RWPE2 (cell line): ENCODE data around the gene EMC6.

Experiments
- ATAC-seq: fragments of 200-7000 bp; cut with Tn5 transposase; 3 replicates; pipeline ENCODE4 v1.9.1; 2021; ENCODE audit warnings: low read depth
- DNase-seq: peaks from one replicate; pipeline ENCODE4 v3.0.0-alpha.2; 2020; ENCODE audit warnings: low spot score
- H3K27ac ChIP-seq: fragments of 450-650 bp; 2 replicates; pipeline ENCODE4 v1.5.1; 2017; ENCODE audit warnings: mild to moderate bottlenecking; ENCODE audit not compliant: poor library complexity, severe bottlenecking
- H3K27me3 ChIP-seq: fragments of 250-450 bp; sonication (Bioruptor Pico); 2 replicates; pipeline ENCODE4 v1.5.1; 2021; ENCODE audit warnings: mild to moderate bottlenecking, moderate library complexity; ENCODE audit not compliant: insufficient read depth, poor library complexity, severe bottlenecking
- H3K36me3 ChIP-seq: fragments of 250-450 bp; sonication (Bioruptor Pico); 2 replicates; pipeline ENCODE4 v1.5.1; 2020; ENCODE audit warnings: low read depth, mild to moderate bottlenecking, moderate library complexity
- H3K4me1 ChIP-seq: fragments of 250-450 bp; sonication (Bioruptor Pico); 2 replicates; pipeline ENCODE4 v1.5.1; 2021; ENCODE audit warnings: mild to moderate bottlenecking, moderate library complexity; ENCODE audit not compliant: insufficient read depth, poor library complexity, severe bottlenecking
- H3K4me3 ChIP-seq: fragments of 250-450 bp; sonication (Bioruptor Pico); 2 replicates; pipeline ENCODE4 v1.5.1; 2021; ENCODE audit warnings: mild to moderate bottlenecking, moderate library complexity; ENCODE audit not compliant: severe bottlenecking
- H3K9me3 ChIP-seq: fragments of 250-450 bp; sonication (Bioruptor Pico); 2 replicates; pipeline ENCODE4 v1.5.1; 2021; ENCODE audit warnings: mild to moderate bottlenecking, moderate library complexity; ENCODE audit not compliant: severe bottlenecking
- TF ChIP-seq, protein P1 (sequence below): fragments of 450-650 bp; IDR thresholded peaks from one replicate; pipeline ENCODE4 v1.5.1; 2017; ENCODE audit warnings: mild to moderate bottlenecking, moderate library complexity; ENCODE audit not compliant: poor library complexity, severe bottlenecking

The EMC6 gene

GRCh38 chr17:3641717-3642486 lies 26.7 kb upstream of the EMC6 start:
- ATAC-seq (no peak), DNase-seq (no peak)
- Histone ChIP-seq H3K36me3 (0 out of 2 replicates have a peak, but pooled peaks cover 3% of the 10 kb centered on the region), H3K27ac (no peak overlapping the region), H3K27me3 (no peaks in the 10 kb centered on the region), H3K9me3 (no peaks in the 10 kb centered on the region), H3K4me1 (no peaks in the 10 kb centered on the region), H3K4me3 (no peak overlapping the region)
- TF ChIP-seq, protein P1, sequence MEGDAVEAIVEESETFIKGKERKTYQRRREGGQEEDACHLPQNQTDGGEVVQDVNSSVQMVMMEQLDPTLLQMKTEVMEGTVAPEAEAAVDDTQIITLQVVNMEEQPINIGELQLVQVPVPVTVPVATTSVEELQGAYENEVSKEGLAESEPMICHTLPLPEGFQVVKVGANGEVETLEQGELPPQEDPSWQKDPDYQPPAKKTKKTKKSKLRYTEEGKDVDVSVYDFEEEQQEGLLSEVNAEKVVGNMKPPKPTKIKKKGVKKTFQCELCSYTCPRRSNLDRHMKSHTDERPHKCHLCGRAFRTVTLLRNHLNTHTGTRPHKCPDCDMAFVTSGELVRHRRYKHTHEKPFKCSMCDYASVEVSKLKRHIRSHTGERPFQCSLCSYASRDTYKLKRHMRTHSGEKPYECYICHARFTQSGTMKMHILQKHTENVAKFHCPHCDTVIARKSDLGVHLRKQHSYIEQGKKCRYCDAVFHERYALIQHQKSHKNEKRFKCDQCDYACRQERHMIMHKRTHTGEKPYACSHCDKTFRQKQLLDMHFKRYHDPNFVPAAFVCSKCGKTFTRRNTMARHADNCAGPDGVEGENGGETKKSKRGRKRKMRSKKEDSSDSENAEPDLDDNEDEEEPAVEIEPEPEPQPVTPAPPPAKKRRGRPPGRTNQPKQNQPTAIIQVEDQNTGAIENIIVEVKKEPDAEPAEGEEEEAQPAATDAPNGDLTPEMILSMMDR, result no peak

GRCh38 chr17:3643889-3644349 lies 24.7 kb upstream of the EMC6 start:
- H3K4me3 ChIP-seq, result no peak overlapping the region
- no peak overlapping the region for H3K27ac ChIP-seq
- H3K4me1 ChIP-seq, result no peaks in the 10 kb centered on the region
- no peak for ATAC-seq
- H3K9me3 ChIP-seq, result no peaks in the 10 kb centered on the region
- H3K36me3 ChIP-seq, result 0 out of 2 replicates have a peak, but pooled peaks cover 3% of the 10 kb centered on the region
- TF ChIP-seq, protein P1, result no peak
- DNase-seq, result no peak
- H3K27me3 ChIP-seq, result no peaks in the 10 kb centered on the region

DNA sequence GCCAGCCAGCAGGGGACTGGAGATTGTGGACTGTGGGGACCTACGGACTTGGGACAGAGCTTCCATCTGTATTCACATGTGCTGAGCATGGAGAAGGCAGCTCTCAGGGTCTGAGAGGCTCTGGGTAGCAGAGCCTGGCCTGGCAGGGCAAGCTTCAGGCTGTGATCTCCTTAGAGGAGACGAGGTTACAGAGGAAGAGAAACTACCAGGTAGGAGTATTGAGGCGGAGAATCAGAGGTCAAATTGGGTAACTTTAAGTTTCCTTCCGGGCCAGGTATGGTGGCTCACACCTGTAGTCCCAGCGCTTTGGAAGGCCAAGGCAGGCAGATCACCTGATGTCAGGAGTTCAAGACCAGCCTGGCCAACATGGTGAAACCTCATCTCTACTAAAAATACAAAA lies 23.3 kb upstream of the EMC6 start:
- DNase-seq (no peak), ATAC-seq (no peak)
- Histone ChIP-seq H3K4me3 (no peak overlapping the region), H3K4me1 (no peaks in the 10 kb centered on the region), H3K27me3 (no peaks in the 10 kb centered on the region), H3K27ac (no peak overlapping the region), H3K9me3 (no peaks in the 10 kb centered on the region), H3K36me3 (peaks cover 9% of the 10 kb centered on the region; the same call in 1 of the 2 replicates)
- TF ChIP-seq, protein P1, result no peak

DNA sequence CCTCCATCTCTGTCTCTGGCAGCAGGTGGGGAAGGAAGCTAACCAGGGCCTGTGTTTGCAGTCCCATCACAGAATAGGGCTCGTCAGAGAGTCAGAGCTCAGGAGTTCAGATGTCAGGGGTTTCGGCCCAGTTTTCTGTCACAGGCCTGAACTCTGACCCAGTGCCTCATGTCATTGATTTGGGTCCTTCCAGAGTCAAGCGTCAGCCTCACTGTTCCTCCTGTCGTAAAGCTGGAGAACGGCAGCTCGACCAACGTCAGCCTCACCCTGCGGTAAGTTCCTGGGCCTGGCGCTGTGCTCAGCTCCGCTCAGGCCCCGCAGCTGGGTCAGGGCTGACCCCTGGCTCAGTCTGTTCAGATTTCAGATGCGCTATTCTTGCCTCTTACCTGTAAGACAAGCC lies 21.4 kb upstream of the EMC6 start:
- H3K36me3 ChIP-seq, result peaks cover 7% of the 10 kb centered on the region; the same call in 1 of the 2 replicates
- no peak for ATAC-seq
- TF ChIP-seq, protein P1, result no peak

More for the DNA sequence above, 21.4 kb upstream of the EMC6 start:
- H3K9me3 ChIP-seq, result no peaks in the 10 kb centered on the region
- H3K27ac ChIP-seq, result no peak overlapping the region
- H3K4me3 ChIP-seq, result no peak overlapping the region
- no peaks in the 10 kb centered on the region for H3K4me1 ChIP-seq
- DNase-seq, result no peak
- H3K27me3 ChIP-seq, result no peaks in the 10 kb centered on the region
